Measurements from ENCODE around the gene HHLA2. TPM values are rescaled to one million over a fixed set of nuclear protein-coding genes. Genes with fewer than 3 reads are reported as not detected.

Gene HHLA2
- total RNA-seq, 1 experiment from 2014 or later: 0.07 TPM

GRCh38 chr3:108289159-108289558 lies 7.2 kb upstream of the HHLA2 start (continued):
- no peak for TF ChIP-seq ZNF416 (CRISPR knock-in tag; IDR thresholded peaks at IDR 0.05)
- no peak for TF ChIP-seq ETV6 (CRISPR knock-in tag; IDR thresholded peaks at IDR 0.05)
- no peak for TF ChIP-seq GRHL2 (CRISPR knock-in tag; IDR thresholded peaks at IDR 0.05; ENCODE audit: insufficient replicate concordance, severe bottlenecking)
- no peak for TF ChIP-seq MAX (CRISPR knock-in tag; IDR thresholded peaks at IDR 0.05)
- no peak for TF ChIP-seq TCF7 (CRISPR knock-in tag; IDR thresholded peaks at IDR 0.05; ENCODE audit: low read depth)

DNA sequence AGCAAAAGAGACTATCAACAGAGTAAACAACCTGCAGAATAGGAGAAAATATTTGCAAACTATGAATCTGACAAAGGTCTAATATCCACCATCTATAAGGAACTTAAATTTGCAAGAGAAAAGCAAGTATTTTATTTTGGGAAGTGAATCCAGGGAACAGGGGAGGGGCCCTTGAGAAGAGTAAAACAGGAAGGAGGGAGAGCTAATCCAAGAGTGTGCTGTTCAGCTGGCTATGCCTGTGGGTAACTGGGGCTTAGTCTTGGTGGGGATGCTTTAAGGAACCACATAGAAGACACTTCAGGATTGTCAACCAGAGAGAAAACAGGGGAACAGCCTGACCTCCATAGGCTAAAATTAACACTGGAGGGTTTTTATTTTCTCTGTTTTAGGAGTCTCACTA lies 3.9 kb upstream of the HHLA2 start:
- no peak for ATAC-seq
- no peak overlapping the region for H3K27ac Mint-ChIP-seq

DNA sequence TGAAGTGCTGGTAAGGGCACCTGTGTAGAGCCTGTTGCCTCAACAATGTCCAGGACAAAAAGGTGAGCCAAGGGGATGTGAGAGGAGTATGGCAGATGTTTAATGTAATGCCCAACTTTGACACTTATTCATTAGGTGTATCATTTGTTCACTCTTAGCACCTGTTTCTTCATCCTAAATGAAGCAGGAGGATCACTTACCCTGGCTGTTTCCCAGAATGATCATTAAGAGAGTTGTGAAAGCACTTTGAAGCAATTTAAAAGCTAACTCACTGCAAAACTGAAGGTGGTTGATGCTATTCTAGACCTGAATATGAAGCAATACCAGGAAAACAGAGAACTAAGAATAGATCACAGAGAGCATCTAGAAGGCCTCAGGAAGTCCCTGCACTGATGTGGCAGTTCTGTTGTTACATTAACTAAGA lies 3.4 kb upstream of the HHLA2 start:
- Mint-ChIP-seq H3K27me3 (ENCODE audit: low read depth) (no peaks in the 10 kb centered on the region), H3K36me3 (no peaks in the 10 kb centered on the region), H3K4me1 (no peaks in the 10 kb centered on the region; the same call in 1 of the 2 replicates)
- TF ChIP-seq E2F5 (CRISPR knock-in tag; IDR thresholded peaks at IDR 0.05) (no peak), ZNF138 (CRISPR knock-in tag; conservative IDR thresholded peaks at IDR 0.05) (no peak), MAX (CRISPR knock-in tag; IDR thresholded peaks at IDR 0.05) (no peak), GABPB1 (CRISPR knock-in tag; IDR thresholded peaks at IDR 0.05) (no peak), ZBTB21 (CRISPR knock-in tag; IDR thresholded peaks at IDR 0.05; ENCODE audit: borderline replicate concordance) (no peak), TCF7 (CRISPR knock-in tag; IDR thresholded peaks at IDR 0.05; ENCODE audit: low read depth) (no peak), ERG (CRISPR knock-in tag; IDR thresholded peaks at IDR 0.05) (no peak), SP1 (CRISPR knock-in tag; conservative IDR thresholded peaks at IDR 0.05) (no peak), CREB1 (CRISPR knock-in tag; IDR thresholded peaks at IDR 0.05) (no peak), NFE2L1 (CRISPR knock-in tag; IDR thresholded peaks at IDR 0.05) (no peak), GRHL2 (CRISPR knock-in tag; IDR thresholded peaks at IDR 0.05; ENCODE audit: insufficient replicate concordance, severe bottlenecking) (no peak), NR1H2 (CRISPR knock-in tag; IDR thresholded peaks at IDR 0.05) (no peak), PRRX2 (CRISPR knock-in tag; IDR thresholded peaks at IDR 0.05) (no peak)
- TF ChIP-seq, protein P1, sequence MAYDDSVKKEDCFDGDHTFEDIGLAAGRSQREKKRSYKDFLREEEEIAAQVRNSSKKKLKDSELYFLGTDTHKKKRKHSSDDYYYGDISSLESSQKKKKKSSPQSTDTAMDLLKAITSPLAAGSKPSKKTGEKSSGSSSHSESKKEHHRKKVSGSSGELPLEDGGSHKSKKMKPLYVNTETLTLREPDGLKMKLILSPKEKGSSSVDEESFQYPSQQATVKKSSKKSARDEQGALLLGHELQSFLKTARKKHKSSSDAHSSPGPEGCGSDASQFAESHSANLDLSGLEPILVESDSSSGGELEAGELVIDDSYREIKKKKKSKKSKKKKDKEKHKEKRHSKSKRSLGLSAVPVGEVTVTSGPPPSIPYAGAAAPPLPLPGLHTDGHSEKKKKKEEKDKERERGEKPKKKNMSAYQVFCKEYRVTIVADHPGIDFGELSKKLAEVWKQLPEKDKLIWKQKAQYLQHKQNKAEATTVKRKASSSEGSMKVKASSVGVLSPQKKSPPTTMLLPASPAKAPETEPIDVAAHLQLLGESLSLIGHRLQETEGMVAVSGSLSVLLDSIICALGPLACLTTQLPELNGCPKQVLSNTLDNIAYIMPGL (CRISPR knock-in tag; IDR thresholded peaks at IDR 0.05): no peak

More for the DNA sequence above, 3.9 kb upstream of the HHLA2 start:
- TF ChIP-seq ZNF416 (CRISPR knock-in tag; IDR thresholded peaks at IDR 0.05) (no peak), SP1 (CRISPR knock-in tag; conservative IDR thresholded peaks at IDR 0.05) (no peak), CREB1 (CRISPR knock-in tag; IDR thresholded peaks at IDR 0.05) (no peak), TCF7 (CRISPR knock-in tag; IDR thresholded peaks at IDR 0.05; ENCODE audit: low read depth) (no peak), ERG (CRISPR knock-in tag; IDR thresholded peaks at IDR 0.05) (no peak), ZNF317 (CRISPR knock-in tag; IDR thresholded peaks at IDR 0.05; ENCODE audit: borderline replicate concordance, low read depth) (no peak), E2F1 (CRISPR knock-in tag; IDR thresholded peaks at IDR 0.05) (no peak), CREM (CRISPR knock-in tag; IDR thresholded peaks at IDR 0.05) (no peak)
- TF ChIP-seq, protein P2, sequence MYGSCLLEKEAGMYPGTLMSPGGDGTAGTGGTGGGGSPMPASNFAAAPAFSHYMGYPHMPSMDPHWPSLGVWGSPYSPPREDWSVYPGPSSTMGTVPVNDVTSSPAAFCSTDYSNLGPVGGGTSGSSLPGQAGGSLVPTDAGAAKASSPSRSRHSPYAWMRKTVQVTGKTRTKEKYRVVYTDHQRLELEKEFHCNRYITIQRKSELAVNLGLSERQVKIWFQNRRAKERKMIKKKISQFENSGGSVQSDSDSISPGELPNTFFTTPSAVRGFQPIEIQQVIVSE (CRISPR knock-in tag; IDR thresholded peaks at IDR 0.05; ENCODE audit: borderline replicate concordance): no peak
- Mint-ChIP-seq H3K36me3 (no peaks in the 10 kb centered on the region), H3K9me3 (peaks cover 18% of the 10 kb centered on the region), H3K4me3 (no peak overlapping the region), H3K4me1 (no peaks in the 10 kb centered on the region; the same call in 1 of the 2 replicates), H3K27me3 (ENCODE audit: low read depth) (no peaks in the 10 kb centered on the region)
- POLR2A ChIA-PET: no interaction called here
- CTCF ChIA-PET: no interaction called here
- no peak for DNase-seq (ENCODE audit: low spot score)

More for the DNA sequence above, 3.4 kb upstream of the HHLA2 start:
- H3K4me3 Mint-ChIP-seq: no peak overlapping the region
- H3K9me3 Mint-ChIP-seq: peaks cover 18% of the 10 kb centered on the region
- no peak for ATAC-seq
- no peak overlapping the region for H3K27ac Mint-ChIP-seq
- CTCF ChIA-PET: no interaction called here
- POLR2A ChIA-PET: no interaction called here
- no peak for DNase-seq (ENCODE audit: low spot score)

All from WTC11 (cell line).